DMS53 treated with DMSO at 0.1 percent for 48 hours (cell line): ENCODE data around the gene ACAA2.

Source experiments
- DNase-seq: peaks from one replicate; lab custom pipeline; 2025; ENCODE audit not compliant: unreplicated experiment; lab: John Stamatoyannopoulos, UW

ACAA2 gene, protein sequence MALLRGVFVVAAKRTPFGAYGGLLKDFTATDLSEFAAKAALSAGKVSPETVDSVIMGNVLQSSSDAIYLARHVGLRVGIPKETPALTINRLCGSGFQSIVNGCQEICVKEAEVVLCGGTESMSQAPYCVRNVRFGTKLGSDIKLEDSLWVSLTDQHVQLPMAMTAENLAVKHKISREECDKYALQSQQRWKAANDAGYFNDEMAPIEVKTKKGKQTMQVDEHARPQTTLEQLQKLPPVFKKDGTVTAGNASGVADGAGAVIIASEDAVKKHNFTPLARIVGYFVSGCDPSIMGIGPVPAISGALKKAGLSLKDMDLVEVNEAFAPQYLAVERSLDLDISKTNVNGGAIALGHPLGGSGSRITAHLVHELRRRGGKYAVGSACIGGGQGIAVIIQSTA

DNA sequence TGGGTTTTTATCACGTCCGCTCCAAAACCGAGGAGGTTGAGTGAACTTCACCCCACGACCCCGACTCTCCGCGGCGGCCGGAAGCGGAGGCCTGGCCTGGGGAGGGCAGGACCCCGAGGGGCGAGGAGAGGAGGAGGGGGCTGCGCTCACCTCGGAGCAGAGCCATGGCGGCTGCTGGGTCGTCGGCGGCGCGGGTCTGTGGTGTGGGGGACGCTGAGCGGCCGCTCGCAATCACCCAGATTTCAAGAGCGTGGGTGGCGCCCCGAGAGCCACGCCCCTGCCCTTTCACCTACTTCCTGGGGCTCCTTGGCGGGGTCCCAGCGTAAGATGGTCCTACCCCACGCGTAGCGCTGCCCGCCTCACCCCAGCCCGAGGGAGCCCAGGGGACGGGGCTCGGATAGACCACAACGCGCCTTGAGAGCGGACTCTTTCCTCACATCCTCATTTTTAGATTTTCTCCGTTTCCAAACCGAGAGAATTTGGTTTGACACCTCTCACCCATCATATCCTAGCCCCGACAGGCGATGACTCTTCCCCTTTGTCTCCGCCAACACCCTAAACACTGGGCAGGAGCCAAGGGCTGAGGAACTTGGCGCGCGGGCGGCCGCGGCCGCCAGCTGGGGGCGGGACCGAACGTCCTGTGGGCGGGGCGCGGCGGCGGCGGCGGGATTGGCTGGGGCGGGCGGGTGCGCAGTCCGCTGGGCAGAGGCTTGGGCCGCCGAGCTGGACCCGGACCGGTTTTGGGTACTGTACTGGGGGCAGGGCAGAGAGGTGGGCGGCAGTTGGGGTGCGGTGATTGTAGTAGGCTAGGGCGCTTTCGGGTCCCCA is at the start of gene ACAA2:
Gene ACAA2 (minus strand): TSS at position 215 of the 828 bp plus-strand sequence. CDS start 49 bp downstream, at position 166.
- peak; percentile 64 for DNase-seq

DNA sequence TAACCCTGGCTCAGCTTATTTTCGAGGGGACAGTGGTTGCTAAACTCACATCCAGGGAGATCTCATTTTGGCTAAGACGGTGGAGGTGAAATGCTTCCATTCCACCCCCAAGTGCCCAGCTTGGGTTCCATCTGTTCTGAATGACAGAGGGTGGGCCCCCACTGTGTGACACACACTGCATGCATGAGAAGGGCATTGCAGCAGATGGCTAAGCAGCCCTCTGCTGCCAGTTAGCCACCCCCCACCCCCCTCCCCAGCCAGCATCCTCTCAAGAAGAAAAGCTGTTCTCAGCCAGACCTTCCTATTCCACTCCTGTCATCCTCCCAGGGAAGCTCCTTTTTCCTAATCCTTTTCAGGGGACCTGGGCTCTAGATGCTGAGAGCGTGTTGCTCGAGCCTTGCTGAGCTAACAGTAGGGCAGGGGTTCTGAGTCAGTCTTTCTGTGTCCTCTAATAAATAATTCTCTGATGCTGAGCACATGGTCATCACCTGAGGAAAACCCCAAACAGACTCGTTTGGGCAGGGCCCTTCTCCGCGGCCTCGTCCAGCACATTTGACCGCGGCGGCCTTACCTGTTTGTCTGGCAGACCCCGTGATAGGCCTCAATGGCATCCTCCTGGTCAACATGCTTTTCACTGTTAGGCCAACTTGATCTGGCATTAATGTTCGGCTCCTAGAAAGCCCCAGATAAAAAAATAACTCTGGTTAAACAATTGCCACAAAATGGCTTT is 49.5 kb upstream of the ACAA2 start:
- DNase-seq: no peak

DNA sequence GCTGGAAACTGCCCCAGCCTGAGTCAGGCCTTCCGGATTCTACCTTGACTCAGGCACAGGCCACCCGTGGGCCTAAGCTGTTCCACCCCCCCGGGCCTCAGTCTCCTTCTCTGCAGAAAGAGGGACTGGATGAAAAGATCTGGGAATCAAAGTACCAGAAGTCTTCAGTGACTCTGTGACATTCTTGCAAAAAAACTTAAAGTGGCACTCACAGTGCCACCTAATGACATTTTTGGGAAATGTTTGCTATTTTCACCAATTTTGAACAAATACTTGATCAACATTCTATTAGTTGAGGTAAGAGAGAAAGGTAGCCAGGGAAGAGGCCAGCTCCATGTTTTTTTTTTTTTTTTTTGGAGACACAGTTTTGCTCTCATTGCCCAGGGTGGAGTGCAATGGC is 48.3 kb upstream of the ACAA2 start:
- no peak for DNase-seq

DNA sequence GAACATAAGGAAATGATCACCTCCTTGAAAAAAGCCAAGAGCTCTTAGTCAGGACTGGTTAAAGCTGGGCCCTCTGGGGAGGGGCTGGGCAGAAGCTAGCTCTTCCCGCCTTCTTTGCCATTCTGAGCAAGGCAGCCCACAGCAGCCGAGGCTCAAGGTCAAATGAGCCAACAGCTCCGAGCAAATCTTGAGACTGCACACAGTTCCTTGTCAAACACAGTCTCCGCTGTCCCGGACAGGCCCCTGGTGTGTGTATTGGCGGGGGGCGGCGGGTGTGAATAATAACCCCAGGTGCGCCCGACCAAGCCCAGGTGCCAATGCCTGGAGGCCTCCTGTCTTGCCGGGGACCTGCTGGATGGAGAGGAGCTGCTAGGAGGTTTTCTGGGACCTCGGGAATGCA is 46.4 kb upstream of the ACAA2 start:
- no peak for DNase-seq

DNA sequence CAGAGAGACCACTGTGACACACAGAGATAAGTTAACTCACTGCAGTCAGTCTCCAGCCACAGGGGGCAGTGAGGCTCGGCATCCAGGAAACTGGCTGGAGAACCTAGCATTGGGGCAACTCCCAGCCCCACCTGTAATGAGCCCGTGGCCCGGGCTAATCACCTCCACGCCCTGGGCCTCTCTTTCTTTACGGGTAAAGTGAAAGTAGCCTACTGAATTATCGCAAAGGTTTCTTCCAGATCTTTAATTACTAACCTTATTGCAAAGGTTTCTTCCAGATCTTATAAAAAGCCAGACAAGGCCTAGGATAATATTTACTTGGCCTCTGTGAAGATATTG is 45.7 kb upstream of the ACAA2 start:
- DNase-seq: no peak

DNA sequence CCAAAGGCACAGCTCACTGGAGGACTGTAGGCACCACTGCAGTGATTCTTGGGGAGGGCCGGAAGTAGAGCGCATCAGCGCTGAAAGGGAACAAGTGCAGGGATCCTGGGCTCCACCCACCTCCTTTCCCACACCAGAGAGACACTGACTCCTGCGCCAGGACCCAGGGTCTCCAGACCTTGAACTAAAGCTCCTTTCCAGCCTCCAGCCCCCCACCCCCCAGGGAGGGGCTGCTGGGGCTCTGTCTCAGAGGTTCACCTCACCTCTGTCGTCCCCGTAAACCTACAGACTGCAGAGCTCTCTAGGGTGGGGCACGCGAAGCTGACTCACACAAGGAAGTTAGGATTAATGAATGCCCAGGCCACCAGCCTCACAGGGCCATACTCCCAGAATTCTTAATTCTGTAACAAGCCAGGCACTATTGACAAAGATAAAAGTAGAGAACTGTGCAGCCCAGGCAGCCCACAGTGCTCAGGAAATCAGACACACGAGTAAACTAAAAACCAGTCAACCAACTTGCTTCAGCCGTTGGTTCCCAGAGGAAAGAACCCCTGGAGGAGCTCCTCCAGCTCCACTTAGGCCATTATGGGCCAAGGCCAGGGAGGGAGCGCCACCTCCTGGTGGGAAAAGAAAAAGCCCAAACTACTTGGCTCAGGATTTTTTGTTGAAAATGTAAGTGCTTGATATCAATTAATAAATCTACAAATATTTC is 45.1 kb upstream of the ACAA2 start:
- DNase-seq: peak; percentile 83

DNA sequence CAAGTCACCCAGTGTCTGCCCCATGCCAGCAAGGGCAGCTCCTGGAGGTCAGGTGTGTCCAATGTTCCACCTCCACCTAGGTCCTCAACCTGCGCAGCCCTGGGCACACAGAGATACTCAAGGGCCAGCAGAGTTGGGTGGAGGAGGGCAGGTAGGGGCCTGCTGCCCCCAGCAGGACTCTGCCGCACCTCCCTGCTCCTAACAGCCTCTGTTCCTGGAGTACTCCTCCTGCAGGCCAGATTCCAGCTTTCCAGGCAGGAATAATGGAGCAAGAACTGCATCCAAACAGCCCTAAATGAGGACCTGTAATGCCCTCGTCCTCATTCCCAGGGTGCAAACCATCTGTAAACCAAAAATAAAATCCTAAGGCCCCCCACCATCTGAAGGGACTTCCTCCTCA is 44.4 kb upstream of the ACAA2 start:
- no peak for DNase-seq

DNA sequence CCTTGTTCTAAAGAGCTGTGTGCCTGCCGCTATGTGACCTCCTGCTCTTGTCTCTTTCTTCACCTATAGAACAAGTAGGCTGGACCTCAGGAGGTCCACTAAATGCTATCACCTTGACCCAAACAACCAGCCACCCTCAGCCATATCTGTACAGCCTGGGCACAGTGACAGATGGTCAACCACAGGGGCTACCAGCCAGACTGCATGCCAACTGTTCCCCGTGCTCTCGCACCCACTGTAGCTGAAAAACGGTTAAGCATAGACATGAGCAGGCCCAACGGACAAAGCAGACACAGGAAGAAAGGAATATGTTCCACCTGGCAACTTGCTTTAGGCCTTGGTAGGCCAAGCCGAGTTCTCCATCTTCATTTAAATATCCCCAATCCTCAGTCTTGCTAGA is 43.2 kb upstream of the ACAA2 start:
- DNase-seq: no peak

DNA sequence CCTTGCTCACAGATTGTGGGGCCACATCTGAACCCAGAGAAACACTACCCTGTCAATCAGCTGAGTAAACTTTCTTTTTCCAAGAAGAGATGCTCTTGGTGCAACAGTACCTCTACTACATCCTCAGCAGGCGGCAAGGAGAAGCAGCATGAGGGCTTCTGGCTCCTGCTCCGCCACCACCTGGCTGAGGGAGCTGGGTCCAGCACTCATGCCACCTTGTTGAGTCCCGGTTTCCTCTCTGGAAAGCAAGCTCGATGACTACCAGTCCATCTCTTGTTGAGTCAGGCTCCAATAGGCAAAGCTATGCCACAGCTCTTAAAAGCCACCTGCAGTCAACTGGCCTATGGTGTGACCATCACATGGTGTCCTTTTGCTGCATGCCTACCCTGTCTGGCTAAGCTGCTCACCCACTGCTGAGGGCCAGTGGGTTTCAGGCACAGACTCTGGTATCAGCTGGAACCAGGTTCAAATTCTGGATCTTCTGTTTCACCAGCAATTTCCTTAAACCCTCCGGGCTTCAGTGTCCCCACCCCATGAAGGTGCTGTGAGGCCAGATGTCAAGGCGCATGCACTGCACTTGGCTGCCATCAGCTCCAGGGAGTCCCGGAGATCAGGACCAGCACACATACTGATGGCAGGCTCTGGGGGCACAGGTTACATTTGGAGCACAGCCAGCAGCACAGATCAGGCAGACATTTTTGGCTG is 42.5 kb upstream of the ACAA2 start:
- no peak for DNase-seq

DNA sequence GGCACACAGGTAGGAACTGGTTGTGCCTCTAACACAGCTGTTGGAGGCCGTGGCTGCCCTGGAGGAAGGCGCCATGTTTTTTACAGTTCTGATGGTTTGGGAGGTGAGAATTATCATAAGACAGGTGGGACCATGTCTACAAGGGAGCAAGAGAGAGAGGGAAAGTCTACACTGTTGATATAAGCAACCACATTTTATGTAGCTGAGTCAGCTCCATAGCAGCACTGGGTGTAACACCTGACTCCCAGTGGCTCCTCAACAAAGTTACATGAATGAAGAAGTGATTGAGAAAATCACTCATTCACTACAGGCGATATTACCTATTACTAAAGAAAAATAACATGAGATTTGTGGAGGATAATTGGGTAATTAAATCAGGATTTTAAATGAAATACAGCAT is 41.3 kb upstream of the ACAA2 start:
- DNase-seq: no peak

DNA sequence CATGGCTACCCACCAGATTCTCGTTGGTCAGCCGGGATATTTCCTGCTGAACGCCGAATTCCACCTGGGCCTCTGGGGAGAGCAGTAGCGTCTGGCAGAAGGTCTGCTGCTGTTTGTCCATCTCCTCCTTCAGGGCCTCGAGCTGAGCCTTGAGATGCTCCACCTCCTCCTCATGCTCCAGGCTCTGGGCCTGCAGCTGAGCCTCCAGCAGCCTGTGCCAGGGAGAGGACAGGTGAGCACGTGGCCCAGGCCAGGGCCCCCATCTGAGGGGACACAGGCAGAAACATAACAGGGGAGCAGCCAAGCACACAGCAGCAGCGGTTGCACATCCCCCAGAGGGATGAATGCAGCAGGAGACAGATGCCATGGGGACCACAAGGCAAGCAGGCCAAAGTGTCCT is 40.1 kb upstream of the ACAA2 start:
- DNase-seq: no peak

DNA sequence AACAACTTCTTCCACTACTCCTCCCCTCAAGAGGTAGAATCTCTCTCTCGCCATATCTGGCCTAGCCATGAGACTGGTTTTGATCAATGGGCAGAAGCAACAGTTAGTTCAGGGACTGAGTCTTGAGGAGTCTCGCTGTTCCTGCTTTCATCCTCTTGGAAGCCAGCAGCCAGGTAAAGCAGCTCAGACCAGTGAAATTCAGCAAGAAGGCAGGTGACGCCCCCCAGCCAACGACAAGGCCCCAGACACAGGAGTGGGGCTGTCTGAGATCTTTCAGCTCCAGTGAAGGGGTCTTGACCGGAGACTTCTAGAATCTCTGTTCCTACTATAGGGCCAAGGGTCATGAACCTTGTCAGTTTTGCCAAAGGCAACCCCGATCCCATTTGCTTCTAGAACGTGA is 39.7 kb upstream of the ACAA2 start:
- DNase-seq: no peak

DNA sequence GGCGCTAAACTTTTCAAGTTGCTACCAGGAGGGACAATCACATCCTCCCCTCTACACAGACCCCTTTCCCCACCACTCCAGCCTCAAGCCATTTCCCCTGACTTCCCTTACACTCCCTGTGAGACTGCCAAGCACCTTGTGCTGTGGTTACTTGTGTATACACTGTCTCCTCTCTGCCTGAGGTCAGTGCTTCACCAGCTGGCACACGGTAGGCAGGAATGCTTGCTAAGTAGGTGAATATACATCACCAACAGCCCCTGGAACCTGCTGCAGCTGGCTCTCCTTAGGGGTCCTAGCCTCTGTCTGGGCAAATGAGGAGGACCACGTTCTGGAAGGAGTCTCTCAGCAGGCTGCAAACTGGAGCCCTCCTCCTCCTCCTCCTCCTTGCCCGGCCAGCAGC is 38.3 kb upstream of the ACAA2 start:
- DNase-seq: no peak

DNA sequence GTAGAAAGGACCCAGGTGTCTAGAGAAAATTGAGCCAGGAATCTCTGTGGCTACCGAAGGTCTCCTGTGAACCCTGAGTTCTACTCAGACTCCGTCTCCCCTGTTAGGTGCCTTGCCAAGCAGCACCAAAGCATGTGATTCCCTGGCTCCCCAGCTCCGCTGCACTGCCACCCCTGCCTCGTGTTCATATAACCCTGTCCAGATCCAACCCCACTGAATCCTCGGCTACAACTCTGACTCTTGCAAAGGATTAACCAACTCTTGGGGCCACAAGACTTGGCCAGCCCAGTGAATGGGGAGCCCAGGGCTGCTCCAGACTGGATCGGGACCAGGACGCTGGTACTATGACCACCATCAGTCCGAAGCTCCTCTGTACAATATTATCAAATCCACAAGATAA is 37.3 kb upstream of the ACAA2 start:
- DNase-seq: no peak

DNA sequence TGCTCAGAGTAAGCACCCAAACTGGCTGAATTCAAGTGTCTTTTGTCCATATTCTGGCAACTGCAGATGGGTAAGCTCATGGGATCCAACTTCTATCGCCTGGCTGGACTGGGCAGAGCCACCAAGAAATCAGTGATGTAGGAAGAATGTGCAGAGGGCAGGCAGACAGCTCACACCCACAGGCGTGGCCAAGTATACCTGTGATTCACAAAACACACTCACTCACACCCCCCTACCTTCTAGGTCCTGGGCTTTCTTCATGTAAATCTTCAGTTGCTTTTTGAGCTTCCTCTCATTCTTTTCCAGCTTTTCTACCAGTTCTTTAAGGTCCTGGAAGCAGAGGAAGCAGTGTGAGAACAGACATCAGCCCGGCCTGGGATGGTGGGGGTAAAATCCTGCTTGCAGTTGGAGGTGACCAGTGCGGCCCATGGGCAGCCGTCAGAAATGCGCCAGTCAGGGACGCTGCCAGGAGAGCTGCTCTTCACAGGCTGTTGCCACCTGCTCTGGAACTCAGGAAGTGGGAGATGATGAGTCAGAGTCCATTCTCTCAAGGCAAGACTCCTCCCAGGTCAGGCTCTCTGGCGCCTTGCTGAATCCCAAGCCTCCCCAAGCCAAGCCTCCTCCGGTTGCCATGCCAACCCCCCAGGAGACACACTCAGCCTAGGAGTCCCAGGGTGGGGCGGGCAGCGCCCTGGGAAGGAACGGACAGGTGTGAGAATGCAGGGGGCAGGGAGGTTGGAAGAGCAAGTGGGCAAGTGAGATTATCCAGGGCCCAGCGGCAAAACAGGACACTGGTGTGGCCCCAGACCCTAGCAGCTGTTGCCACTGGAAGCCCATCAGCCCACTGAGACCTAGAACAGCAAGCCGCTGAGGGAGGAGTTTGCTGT is 36.2 kb upstream of the ACAA2 start:
- peak; percentile 99 for DNase-seq

DNA sequence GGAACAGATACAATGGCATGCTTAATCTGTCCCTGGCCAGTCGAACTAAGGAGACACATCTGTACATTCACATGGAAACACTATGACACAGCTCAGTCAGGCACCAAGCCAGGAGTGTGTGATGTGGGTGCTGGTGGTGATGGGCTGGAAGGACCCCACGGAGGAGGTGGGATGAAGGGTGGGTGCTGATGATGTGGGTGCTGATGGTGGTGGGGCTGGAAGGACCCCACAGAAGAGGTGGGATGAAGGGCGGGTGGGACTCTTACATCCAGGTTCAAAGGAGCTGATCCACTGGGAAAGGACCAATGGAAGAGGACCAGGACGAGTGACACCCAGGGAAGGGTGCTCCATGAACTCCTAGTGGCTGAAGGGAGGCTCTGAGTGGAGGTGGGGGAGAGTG is 34.8 kb upstream of the ACAA2 start:
- no peak for DNase-seq

DNA sequence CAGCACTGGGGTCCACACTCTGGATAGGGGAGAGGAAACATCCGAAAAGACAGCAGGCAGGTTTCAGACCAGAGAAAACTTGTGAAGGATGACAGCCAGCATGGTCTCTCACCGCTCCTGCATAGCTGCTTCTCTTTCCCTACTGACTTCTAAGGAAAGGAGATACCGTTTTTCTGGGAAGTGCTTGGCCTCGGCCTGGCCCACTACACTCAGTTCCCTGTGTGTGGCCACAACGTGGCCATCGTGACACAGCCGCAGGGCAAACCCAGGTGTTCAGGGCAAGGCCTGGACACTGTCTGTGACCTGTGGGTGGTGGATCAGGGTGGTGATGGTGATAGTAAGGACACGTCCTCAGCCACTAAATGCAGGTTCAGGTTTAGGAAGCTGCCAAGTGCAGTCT is 34.2 kb upstream of the ACAA2 start:
- no peak for DNase-seq

DNA sequence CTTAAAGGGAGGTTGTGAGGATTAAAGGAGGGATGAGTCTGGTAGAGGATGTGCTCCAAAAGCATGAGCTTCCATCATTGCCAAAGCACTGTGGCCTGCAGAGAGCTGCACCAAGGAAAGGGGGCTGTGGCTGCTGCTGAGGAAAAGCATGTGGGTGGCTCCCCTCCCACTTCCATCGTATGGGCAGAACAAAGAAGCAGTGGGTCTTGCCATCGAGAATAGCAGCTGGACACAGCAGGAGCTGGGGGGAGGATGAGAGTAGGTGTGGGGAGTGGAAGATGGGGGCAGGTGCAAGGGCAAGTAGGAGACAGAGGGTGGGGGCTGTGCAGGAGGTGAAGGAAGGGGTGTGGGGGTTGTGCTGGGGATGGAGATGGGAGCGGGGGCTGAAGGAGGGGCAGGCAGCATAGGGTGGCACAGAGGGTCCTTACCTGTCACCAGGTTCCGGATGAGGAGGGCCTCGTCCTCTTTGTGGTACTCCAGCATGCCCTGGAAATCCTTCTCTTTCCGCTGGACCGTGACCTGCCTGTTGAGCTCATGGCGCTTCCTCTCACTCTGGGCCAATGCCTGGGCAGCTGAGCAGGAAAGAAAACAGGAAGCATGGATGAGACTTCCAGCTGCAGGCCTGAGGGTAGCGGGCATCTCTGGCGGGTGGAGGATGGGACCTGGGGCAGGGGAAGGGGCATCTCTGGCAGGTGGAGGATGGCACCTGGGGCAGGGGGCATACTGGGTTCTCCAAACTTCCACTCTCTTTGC is 33.6 kb upstream of the ACAA2 start:
- DNase-seq: peak; percentile 85

DNA sequence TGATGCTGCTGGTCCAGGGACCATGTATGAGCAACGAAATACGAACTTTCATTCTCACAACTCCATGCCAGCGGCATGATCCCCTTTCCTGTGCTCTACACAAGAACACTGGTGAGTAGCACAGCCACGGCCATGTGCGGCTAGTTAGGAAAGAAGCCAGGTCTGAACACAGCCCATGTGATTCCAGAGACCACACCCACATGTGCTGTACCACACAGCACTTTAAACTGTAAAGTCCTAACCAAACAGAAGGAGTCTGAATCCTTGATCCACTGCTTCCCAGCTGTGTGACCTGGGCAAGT is 33.0 kb upstream of the ACAA2 start:
- DNase-seq: no peak
